PC-9 (cell line): ENCODE data around the gene FAM120A.

Experiments used
- CTCF ChIP-seq: fragments of 200-600 bp; sonication (generic); conservative IDR thresholded peaks from 2 replicates; pipeline ENCODE4 v1.6.1; 2017; ENCODE audit warnings: mixed run types, antibody characterized with exemption, mild to moderate bottlenecking, moderate library complexity
- EZH2 ChIP-seq: fragments of 200-600 bp; sonication (generic); IDR thresholded peaks from 2 replicates; pipeline ENCODE4 v1.8.0; 2017; ENCODE audit warnings: antibody characterized with exemption, low read depth

- TF ChIP-seq CTCF (no peak), EZH2 (no peak)
Measured at GRCh38 chr9:93417538-93417937, 33.9 kb upstream of the FAM120A start.
